Measurements from ENCODE around the gene NCAPG2. TPM values are rescaled to one million over a fixed set of nuclear protein-coding genes. Genes with fewer than 3 reads are reported as not detected.

The NCAPG2 gene
- total RNA-seq, 1 experiment from 2014 or later = 27.5 TPM

DNA sequence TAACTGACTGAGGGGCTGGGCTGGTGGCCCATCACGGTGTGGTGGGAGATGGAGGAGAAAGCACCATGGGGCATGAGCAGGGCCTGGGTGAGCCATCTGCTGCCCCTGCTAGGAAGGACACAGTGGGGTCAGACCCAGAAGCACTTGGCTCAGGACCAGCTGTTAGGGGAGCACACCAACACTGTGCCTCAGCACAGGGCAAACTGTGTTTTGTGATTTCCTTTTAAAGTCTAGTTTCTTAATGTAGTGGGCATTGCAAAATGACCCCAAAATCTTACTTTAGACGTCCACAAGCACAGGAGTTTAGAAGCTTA, 41.2 kb downstream of the NCAPG2 start:
- in situ Hi-C loops (cut with HindIII; ENCODE audit: low pct_unique_long_range_greater_than_20kb, low sequenced_read_pairs) = no loop called here

DNA sequence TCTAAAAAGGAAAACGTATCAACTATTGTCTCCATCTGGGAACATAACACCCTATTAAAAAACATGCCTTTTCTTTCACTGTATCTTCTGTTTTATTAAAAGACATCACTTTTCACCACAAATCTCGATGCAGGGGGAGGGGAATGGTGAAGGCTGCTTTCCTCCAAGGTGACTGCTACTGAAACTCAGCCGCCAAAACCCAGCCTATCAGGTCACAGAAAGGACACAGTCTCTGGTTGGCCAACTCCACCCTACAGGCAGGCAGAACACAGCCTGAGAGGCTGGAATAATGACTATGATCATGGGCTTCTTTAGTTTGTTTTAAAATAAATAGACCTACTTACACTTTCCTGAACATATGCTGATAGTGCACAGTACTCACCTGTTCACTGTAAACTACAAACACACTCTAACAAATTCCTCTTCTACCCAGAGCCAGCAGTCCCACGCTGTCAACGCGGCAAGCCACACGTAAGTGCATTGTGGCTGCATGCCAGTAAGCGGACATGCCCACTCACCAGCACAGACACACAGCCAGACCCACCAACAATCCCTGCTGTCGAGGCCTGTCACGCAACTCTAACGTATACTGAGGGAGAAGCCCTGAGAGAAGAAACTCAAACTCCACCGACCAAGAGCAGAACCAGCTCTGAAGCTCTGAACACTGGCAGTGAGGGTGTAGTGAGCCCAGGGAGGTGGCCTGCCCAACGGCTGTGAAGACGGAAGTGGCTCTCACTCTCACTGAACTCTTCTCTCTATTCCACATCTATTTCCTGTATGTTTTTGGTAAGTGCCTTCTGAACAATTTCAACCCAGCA, 41.8 kb downstream of the NCAPG2 start:
- in situ Hi-C loops (cut with HindIII; ENCODE audit: low pct_unique_long_range_greater_than_20kb, low sequenced_read_pairs) = no loop called here
- no peak for DNase-seq (ENCODE audit: low read depth, low spot score)

More for the DNA sequence above, 41.2 kb downstream of the NCAPG2 start:
- DNase-seq (ENCODE audit: low read depth, low spot score) = no peak

DNA sequence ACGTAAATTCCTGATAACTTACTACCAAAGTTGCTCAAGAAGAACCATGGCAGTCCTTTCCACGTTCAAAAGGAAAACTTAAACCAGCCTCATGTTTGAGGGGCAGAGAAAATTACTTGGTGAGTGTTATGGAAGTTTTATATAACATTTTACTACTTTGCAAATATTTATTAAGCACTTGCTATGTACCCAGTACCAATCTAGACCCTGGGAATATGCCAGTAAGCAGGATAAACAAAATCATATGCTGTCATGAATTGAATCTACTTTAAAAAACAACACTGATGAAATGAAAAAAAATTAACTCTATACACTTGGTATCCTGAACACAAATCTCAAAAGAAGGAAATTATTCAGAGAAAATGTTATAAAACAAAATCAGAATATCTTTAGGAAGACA, 46.1 kb downstream of the NCAPG2 start:
- no peak for DNase-seq (ENCODE audit: low read depth, low spot score)
- in situ Hi-C loops (cut with HindIII; ENCODE audit: low pct_unique_long_range_greater_than_20kb, low sequenced_read_pairs) = no loop called here

DNA sequence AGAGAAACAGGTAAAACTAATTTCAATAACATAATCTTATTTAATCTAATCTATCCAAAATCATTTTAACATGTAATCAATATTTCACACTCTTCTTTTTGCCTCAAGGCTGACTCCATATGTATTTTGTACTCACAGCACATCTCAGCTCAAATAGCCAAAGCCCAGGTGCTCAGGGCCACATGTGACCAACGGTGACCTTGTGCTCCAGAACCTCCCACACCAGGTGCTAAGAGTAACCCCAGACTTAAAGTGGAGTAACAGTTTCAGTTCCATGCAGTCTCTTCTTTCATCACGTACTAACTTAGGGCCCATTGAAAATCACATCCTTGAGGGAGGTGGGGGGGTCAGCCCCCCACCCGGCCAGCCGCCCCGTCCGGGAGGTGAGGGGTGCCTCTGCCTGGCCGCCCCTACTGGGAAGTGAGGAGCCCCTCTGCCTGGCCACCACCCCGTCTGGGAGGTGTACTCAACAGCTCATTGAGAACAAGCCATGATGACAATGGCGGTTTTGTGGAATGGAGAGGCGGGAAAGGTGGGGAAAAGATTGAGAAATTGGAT, 47.3 kb downstream of the NCAPG2 start:
- DNase-seq (ENCODE audit: low read depth, low spot score) = no peak
- in situ Hi-C loops (cut with HindIII; ENCODE audit: low pct_unique_long_range_greater_than_20kb, low sequenced_read_pairs) = no loop called here

DNA sequence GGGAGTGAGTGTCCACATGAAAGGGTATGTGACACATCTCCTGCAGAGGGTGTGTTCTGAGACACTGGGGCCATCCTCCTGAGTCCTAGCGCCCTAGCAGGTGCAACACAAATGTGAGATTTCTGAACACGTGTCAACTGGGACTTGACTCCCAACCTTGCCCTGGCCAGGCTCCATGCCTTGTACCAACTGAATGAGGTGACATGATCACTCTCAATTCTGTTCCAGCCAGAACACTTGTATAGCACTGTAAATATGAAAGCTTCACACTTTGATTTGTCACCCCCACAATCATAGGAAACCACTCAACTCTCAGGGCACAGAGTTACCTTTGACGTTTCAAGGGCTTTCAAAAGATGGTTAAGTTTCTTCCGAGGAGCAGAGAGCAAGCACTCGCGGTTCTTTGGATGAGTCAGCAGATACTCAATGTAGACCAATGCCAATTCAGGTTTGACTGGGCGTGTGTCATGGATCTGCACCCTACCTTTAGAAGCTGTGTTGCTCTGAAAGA, 48.6 kb downstream of the NCAPG2 start:
- in situ Hi-C loops (cut with HindIII; ENCODE audit: low pct_unique_long_range_greater_than_20kb, low sequenced_read_pairs) = no loop called here
- DNase-seq (ENCODE audit: low read depth, low spot score) = no peak

DNA sequence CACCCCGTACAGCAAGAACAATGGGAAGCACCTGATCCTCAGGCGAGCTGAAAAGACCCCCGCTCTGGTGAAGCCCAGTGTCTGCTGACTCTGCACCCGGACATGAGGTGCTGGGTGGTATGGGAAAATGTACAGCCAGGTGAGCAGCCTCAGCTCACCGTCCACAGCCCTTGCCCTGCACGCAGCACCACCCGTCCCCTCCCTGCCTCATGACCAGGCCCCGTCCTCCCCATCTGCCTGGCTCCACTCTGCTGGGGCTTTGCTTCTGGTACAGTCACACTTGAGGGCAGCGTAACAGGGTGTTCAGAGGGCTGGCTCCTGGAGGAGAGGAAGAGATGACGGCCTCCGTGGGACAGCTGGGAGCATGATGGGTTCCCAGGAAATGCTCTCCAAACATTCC, 49.1 kb downstream of the NCAPG2 start:
- DNase-seq (ENCODE audit: low read depth, low spot score) = no peak
- in situ Hi-C loops (cut with HindIII; ENCODE audit: low pct_unique_long_range_greater_than_20kb, low sequenced_read_pairs) = no loop called here

DNA sequence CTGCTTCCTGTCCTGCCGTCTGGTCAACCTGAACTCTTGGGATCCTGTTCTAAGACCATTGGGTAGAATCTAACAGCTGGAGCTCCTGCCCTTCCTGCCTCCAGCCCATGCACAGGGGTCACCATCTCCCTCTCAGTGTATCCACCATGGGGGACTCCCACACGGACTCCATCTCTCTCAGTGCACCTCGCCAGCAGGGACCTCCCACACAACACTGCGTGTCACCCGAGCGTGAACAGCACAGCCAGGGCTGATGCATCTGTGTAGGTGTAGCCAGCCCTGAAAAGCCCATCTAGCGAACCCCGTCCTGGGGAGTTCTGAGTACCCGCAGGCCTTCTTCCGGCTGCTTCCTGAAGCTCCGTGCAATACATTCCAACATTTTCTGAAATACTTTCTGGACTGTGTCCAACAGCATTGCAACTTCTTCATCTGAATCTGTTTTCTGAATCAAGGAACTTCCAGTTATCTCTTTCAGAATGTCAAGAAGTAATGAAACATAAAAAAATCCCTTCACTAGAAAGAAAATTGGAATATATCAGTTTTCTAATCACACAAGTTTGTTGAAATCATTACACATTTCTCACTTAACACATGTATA, 52.5 kb downstream of the NCAPG2 start:
- in situ Hi-C loops (cut with HindIII; ENCODE audit: low pct_unique_long_range_greater_than_20kb, low sequenced_read_pairs) = no loop called here
- no peak for DNase-seq (ENCODE audit: low read depth, low spot score)

DNA sequence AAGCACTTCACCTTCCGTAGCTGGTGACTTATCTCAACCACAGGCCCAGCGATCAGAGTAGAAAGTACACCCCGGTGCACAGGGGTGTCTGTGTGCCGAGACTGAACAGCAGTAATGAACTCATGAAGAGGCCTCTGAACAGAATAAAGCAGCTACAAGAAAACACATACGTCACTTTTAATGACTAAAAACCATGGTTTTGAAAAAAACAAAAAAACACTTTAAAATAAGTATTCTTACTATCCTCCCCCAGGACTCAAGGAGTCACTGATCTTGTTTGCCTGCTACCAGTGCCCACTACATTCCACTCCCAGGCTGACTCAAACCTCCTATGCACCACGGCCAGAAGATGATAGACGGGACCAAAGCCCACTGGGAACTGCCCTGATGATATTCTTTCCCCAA, 53.8 kb downstream of the NCAPG2 start:
- no peak for DNase-seq (ENCODE audit: low read depth, low spot score)
- in situ Hi-C loops (cut with HindIII; ENCODE audit: low pct_unique_long_range_greater_than_20kb, low sequenced_read_pairs) = no loop called here

DNA sequence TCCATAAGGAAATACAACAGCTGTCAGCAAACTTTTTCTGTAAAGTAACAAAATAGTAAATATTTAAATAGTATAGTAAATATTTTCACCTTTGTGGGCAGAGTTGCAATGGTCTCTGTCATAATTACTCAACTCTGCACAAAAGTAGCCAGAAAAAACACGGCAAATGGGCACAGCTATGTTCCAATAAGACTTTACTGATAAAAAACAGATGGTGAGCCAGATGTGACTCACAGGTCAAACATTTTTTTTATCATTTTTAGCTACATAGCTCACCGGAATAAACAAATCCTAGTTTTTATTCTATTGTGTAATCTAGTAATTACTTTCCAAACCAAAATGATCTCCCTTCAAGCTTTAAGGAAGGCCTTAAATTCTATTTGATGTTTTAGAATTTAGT, 55.3 kb downstream of the NCAPG2 start:
- in situ Hi-C loops (cut with HindIII; ENCODE audit: low pct_unique_long_range_greater_than_20kb, low sequenced_read_pairs) = no loop called here
- no peak for DNase-seq (ENCODE audit: low read depth, low spot score)

DNA sequence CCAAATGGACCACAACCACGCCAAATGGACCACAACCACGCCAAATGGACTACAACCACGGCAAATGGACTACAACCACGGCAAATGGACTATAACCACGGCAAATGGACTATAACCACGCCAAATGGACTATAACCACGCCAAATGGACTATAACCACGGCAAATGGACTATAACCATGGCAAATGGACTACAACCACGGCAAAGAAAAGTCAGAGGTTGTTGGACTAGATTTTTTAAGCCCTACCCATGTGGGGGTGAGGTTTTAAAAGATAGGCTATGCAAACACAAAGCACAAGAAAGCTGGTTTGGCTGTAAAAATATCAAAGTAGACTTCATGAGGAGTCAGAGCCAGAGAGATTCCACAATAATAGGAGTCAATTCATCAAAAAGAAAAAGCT, 55.8 kb downstream of the NCAPG2 start:
- DNase-seq (ENCODE audit: low read depth, low spot score) = no peak
- in situ Hi-C loops (cut with HindIII; ENCODE audit: low pct_unique_long_range_greater_than_20kb, low sequenced_read_pairs) = no loop called here

DNA sequence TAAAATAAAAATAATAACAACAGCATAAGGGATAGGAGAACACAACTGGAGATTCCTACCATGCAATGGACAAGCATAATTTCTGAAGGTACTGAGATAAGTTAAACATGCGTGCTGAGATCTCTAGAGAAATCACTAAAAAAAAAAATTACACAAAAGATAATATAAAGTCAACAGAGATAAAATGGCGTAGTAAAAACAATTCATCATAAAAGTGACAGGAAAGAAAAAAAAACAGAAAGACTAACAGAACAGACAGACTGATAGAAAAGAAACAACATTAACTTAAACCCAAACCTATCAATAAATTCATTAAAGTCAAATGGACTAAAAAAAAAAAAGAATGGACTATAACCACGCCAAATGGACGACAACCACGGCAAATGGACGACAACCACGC, 56.4 kb downstream of the NCAPG2 start:
- in situ Hi-C loops (cut with HindIII; ENCODE audit: low pct_unique_long_range_greater_than_20kb, low sequenced_read_pairs) = no loop called here
- no peak for DNase-seq (ENCODE audit: low read depth, low spot score)

DNA sequence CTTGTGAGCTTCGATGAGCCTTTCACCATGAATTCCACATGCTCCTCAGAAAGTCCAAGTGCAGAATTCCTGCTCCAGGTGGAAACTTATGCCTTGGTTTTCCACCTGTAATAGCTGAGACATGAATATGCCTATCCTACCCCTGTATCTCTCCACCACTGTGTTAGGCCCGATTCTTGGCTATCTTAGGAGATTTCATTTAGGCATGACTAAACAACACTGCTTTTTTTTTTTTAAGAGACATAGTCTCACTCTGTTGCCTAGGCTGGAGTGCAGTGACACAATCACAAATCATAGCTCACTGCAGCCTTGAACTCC, 57.2 kb downstream of the NCAPG2 start:
- no peak for DNase-seq (ENCODE audit: low read depth, low spot score)
- in situ Hi-C loops (cut with HindIII; ENCODE audit: low pct_unique_long_range_greater_than_20kb, low sequenced_read_pairs) = no loop called here

DNA sequence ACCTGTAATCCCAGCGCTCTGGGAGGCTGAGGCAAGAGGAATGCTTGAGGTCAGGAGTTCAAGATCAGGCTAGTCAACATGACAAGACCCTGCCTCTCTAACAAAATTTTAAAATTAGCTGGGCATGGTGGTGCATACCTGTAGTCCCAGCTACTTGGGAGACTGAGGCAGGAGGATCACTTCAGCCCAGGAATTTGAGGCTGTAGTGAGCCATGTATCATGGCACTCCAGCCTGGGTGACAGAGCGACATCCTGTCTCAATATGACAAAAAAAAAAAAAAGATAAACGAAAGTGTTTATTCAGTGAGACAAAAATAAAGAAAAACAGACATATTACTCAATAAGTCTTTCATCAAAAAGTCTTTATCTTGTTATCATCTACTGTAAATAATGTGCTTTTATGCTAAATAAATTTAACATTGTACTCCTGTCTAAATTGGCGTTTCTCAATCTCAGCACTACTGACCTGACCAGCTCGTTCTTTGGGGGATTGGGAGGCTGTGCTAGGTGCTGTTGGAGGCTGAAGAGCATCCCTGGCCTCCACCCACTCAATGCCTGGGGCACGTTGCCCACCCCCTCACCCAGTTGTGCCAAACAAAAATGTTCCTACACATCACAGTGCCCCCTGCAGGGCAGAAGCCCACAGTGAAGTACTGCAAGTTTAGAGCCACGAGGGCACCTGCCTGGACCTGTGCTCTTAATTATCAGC, 57.7 kb downstream of the NCAPG2 start:
- DNase-seq (ENCODE audit: low read depth, low spot score) = peak; percentile 70
- in situ Hi-C loops (cut with HindIII; ENCODE audit: low pct_unique_long_range_greater_than_20kb, low sequenced_read_pairs) = no loop called here

DNA sequence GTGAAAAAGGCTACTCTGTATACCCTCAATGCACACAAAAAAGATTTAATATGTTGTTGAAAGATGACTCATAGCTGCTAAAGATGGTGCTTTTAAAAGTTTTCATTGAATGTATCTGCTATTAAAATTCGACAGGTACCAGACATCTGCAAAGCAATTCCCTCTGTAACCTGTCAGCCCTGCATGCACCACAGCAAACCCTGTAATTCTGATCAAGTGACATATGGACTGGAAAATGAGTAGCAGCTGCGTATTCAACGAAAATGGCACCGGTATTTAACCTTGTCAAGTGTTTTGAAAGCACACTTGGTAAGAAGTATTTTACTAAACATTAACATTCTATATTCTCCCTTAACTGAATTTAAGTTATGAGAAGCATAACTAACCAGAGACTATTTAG, 58.8 kb downstream of the NCAPG2 start:
- DNase-seq (ENCODE audit: low read depth, low spot score) = no peak

DNA sequence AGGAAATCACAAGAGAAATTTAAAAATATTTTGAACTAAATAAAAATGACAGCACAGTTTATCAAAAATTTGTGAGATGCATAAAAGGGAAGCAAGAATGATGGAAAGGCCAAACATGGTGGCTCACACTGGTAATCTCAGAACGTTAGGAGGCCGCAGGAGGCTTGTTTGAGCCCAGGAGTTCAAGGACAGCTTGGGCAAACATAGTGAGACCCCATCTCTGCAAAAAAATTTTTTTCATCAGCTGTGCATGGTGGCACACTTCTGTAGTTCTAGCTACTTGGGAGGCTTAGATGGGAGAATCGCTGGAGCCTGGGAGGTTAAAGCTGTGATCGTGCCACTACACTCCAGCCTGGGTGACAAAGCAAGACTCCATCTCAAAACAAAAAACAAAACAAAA, 62.5 kb downstream of the NCAPG2 start:
- in situ Hi-C loops (cut with HindIII; ENCODE audit: low pct_unique_long_range_greater_than_20kb, low sequenced_read_pairs) = no loop called here
- no peak for DNase-seq (ENCODE audit: low read depth, low spot score)

More for the DNA sequence above, 58.8 kb downstream of the NCAPG2 start:
- in situ Hi-C loops (cut with HindIII; ENCODE audit: low pct_unique_long_range_greater_than_20kb, low sequenced_read_pairs) = no loop called here

DNA sequence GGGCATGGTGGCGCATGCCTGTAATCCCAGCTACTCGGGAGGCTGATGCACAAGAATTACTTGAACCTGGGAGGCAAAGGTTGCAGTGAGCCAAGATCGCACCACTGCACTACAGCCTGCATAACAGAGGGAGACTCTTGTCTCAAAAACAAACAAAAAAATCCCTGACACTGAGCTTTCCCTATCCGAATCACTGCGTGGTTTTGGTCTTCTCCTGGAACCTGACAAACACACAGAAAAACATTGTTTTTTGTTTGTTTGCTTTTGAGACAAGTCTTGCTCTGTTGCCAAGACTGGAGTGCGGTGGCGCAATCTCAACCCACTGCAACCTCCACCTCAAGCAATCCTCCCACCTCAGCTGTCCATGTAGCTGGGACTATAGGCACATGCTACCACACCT, 66.6 kb downstream of the NCAPG2 start:
- in situ Hi-C loops (cut with HindIII; ENCODE audit: low pct_unique_long_range_greater_than_20kb, low sequenced_read_pairs) = no loop called here
- peak; percentile 16 for DNase-seq (ENCODE audit: low read depth, low spot score)

DNA sequence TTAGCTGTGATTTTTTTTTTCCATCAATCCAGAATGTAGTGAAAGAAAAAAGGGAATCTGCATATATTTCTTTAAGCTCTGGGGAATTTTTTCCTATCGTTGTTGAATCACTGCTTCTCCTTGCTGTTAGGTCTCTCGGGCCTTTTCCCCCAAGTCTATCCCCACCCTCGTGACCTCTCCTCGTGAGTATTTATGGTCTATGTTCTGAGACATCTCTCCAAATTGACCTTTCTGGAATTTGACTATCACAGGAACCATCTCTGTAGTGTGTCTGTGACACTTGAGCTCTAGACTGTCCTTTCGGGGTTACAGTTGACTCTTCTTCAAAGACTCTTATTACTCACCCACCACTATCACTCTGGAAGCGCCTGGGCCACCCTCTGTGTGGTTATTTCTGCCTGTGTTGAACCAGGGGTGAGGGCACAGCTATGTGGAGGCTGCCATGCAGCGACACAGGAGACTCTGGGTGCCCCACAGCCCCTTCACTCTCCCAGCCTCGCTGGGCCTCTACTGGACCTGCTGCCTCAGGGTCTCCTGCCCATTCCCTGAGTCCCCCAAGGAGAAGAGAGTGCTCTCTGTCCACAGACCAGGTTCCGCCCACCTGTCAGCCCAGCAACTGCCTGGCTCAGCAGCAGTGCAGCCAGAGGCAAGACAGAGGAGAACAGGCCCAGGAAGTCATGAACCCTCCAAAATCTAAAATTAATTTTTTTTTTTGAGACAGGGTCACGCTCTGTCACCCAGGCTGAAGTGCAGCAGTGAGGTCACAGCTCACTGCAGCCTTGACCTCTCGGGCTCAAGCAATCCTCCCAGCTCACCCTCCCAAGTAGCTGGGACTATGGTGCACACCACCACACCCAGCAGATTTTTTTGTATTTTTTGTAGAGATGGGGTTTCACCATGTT, 71.3 kb downstream of the NCAPG2 start:
- DNase-seq (ENCODE audit: low read depth, low spot score) = peak; percentile 63
- in situ Hi-C loops (cut with HindIII; ENCODE audit: low pct_unique_long_range_greater_than_20kb, low sequenced_read_pairs) = no loop called here

All from SK-MEL-5 (cell line).